Liver (tissue), 9 donors: Measurements from ENCODE around the gene NT5DC2. TPM values are rescaled to one million over a fixed set of nuclear protein-coding genes. Genes with fewer than 3 reads are reported as not detected.

ENCODE experiments used
- DNase-seq: peaks from one replicate; pipeline ENCODE4 v3.0.0-alpha.2; 2017; ENCODE audit warnings: low spot score
- H3K27ac ChIP-seq, 2 donors: one replicate each; pipeline ENCODE4 v1.7.0; 2013; ENCODE audit warnings: inconsistent platforms in 2 of 2, low read length in 2 of 2, control low read depth in 1 of 2, low read depth in 1 of 2, mild to moderate bottlenecking in 1 of 2
- H3K27me3 ChIP-seq, 4 donors: one replicate each; pipeline versions ENCODE4 v1.6.1 to v1.7.0; 2013; ENCODE audit warnings: low read length in 3 of 4, inconsistent platforms in 1 of 4, mild to moderate bottlenecking in 1 of 4, moderate library complexity in 1 of 4; ENCODE audit not compliant: control insufficient read depth in 4 of 4, insufficient read depth in 4 of 4
- H3K36me3 ChIP-seq, 4 donors: one replicate each; pipeline versions ENCODE4 v1.6.1 to v1.7.0; 2013; ENCODE audit warnings: low read length in 3 of 4, mild to moderate bottlenecking in 3 of 4, low read depth in 1 of 4, moderate library complexity in 1 of 4; ENCODE audit not compliant: control insufficient read depth in 4 of 4, insufficient read depth in 3 of 4
- H3K4me1 ChIP-seq, 4 donors: one replicate each; pipeline versions ENCODE4 v1.6.1 to v1.7.0; 2013; ENCODE audit warnings: low read length in 3 of 4, mild to moderate bottlenecking in 3 of 4, moderate library complexity in 1 of 4; ENCODE audit not compliant: control insufficient read depth in 4 of 4, insufficient read depth in 4 of 4
- H3K4me3 ChIP-seq, 3 donors: one replicate each; pipeline versions ENCODE4 v1.6.1 to v1.7.0; 2013; ENCODE audit warnings: low read length in 3 of 3, control low read depth in 1 of 3, low read depth in 1 of 3, mild to moderate bottlenecking in 1 of 3
- H3K9ac ChIP-seq, 2 donors: one replicate each; pipeline ENCODE4 v1.7.0; 2013; ENCODE audit warnings: low read length in 2 of 2, mild to moderate bottlenecking in 2 of 2, moderate library complexity in 2 of 2, control low read depth in 1 of 2, low read depth in 1 of 2
- H3K9me3 ChIP-seq, 4 donors: one replicate each; pipeline versions ENCODE4 v1.6.1 to v1.7.0; 2013; ENCODE audit warnings: low read length in 3 of 4; ENCODE audit not compliant: control insufficient read depth in 4 of 4
- ATF3 ChIP-seq: IDR thresholded peaks from 2 replicates; pipeline ENCODE4 v1.6.1; 2016; ENCODE audit warnings: antibody characterized with exemption
- EGR1 ChIP-seq, 2 donors: IDR thresholded peaks; 2 replicates each; pipeline ENCODE4 v1.6.1; 2016 to 2018; ENCODE audit warnings: antibody characterized with exemption in 2 of 2, low read depth in 2 of 2
- FOXA1 ChIP-seq: IDR thresholded peaks from 2 replicates; pipeline ENCODE4 v1.6.1; 2016; ENCODE audit warnings: antibody characterized with exemption
- NR2F2 ChIP-seq: IDR thresholded peaks from 2 replicates; pipeline ENCODE4 v1.6.1; 2016; ENCODE audit warnings: antibody characterized with exemption
- SP1 ChIP-seq: IDR thresholded peaks from 2 replicates; pipeline ENCODE4 v1.6.1; 2018; ENCODE audit warnings: antibody characterized with exemption, mild to moderate bottlenecking
- TAF1 ChIP-seq: conservative IDR thresholded peaks from 2 replicates; pipeline ENCODE4 v1.6.1; 2016; ENCODE audit warnings: antibody characterized with exemption, mild to moderate bottlenecking
- WGBS: extraction: QIAGEN DNeasy Blood & Tissue Kit; methylation state at CpG from one replicate; pipeline ENCODE4 v1.1.7; 2013; 5-methylcytosine and 5-hydroxymethylcytosine counted together
- polyA plus RNA-seq, 2 donors: library from polyadenylated mRNA; stranded (reverse) in 1 of 2; unstranded in 1 of 2; fragments of 200-250 nt in 1 of 2; fragments of >200 nt in 1 of 2; fragmentation: Nextera tagmentation in 1 of 2; extraction: Ambion mirVana in 1 of 2; gene quantifications; one replicate each; pipeline versions ENCODE4 v1.2.1 to v1.2.3, GENCODE V29; 2013 to 2015
- total RNA-seq, 2 donors: library from RNA; depleted of rRNA; stranded (reverse); fragments of >200 nt; gene quantifications; one replicate each; pipeline ENCODE4 v1.2.3, GENCODE V29; 2014
- TF ChIP-seq, protein P1 (sequence below): fragments of 150-350 bp; IDR thresholded peaks from 2 replicates; pipeline ENCODE4 v1.5.1; 2017; ENCODE audit warnings: improper control_type of control experiment, low read depth, low read length; ENCODE audit not compliant: missing input control
- TF ChIP-seq, protein P2 (sequence below): IDR thresholded peaks from 2 replicates; pipeline ENCODE4 v1.6.1; 2016; ENCODE audit warnings: antibody characterized with exemption
- donor health status: healthy.
- donor health status: healthy.
- donor health status: healthy.
- donor health status: healthy.
- donor health status: healthy.

NT5DC2 gene
- total and polyA plus RNA-seq, 4 donors: 2.8 to 20.9 (median 3.1) TPM

DNA sequence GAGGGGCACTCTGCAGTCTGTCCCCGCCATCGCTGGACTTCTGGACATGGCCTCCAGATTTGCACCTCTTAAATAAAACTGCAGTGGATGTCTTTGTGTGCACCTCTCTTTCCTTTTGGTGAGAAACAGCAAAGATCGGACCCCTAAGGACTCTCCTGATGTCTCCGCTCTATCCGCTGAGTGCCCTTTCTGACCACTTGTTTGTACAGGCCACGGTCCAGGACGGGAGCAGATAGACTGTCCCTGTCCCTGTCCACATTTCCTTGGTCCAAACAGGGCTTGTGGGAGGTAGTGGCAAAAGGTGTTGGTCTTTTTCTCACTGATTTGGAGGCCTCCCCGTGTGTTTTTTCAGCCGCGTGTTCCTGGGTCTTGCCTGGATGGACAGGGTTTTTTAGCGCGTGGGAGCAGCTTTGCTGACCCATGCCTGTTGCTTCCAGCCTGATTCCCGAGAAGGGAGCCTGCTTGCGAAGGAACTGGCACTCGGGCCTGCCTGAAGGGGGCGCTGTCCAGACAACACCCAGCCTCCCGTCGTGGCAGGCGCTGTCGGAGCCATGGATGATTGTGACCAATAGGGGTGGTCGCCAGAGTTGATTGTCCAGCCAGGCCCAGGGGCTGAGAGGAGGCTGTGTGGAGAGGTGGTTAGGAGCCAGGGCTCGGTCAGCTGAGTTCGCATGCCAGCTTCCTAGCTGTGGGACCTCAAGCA, 51.7 kb downstream of the NT5DC2 start:
- H3K36me3 ChIP-seq: peaks cover 22 to 62% (median 38%) of the 10 kb centered on the region in 4 donors
- no peak overlapping the region for H3K9ac ChIP-seq
- DNase-seq: no peak
- H3K27me3 ChIP-seq: no peaks in the 10 kb centered on the region
- peaks cover 0 to 10% (median 4%) of the 10 kb centered on the region in 4 donors for H3K4me1 ChIP-seq
- WGBS: 78% methylated on average over 23 of the region's 23 CpGs
- no peak for TF ChIP-seq ATF3
- TF ChIP-seq, protein P1, sequence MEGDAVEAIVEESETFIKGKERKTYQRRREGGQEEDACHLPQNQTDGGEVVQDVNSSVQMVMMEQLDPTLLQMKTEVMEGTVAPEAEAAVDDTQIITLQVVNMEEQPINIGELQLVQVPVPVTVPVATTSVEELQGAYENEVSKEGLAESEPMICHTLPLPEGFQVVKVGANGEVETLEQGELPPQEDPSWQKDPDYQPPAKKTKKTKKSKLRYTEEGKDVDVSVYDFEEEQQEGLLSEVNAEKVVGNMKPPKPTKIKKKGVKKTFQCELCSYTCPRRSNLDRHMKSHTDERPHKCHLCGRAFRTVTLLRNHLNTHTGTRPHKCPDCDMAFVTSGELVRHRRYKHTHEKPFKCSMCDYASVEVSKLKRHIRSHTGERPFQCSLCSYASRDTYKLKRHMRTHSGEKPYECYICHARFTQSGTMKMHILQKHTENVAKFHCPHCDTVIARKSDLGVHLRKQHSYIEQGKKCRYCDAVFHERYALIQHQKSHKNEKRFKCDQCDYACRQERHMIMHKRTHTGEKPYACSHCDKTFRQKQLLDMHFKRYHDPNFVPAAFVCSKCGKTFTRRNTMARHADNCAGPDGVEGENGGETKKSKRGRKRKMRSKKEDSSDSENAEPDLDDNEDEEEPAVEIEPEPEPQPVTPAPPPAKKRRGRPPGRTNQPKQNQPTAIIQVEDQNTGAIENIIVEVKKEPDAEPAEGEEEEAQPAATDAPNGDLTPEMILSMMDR: peak; percentile 7
- TF ChIP-seq, protein P2, sequence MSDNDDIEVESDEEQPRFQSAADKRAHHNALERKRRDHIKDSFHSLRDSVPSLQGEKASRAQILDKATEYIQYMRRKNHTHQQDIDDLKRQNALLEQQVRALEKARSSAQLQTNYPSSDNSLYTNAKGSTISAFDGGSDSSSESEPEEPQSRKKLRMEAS: no peak
- no peak for TF ChIP-seq FOXA1
- no peak overlapping the region for H3K27ac ChIP-seq
- no peaks in the 10 kb centered on the region for H3K9me3 ChIP-seq
- H3K4me3 ChIP-seq: no peak overlapping the region

GRCh38 chr3:52480768-52481715, 52.6 kb downstream of the NT5DC2 start:
- DNase-seq: no peak
- peaks cover 22 to 62% (median 38%) of the 10 kb centered on the region in 4 donors for H3K36me3 ChIP-seq
- H3K9ac ChIP-seq: no peak overlapping the region
- peaks cover 0 to 10% (median 4%) of the 10 kb centered on the region in 4 donors for H3K4me1 ChIP-seq
- no peak for TF ChIP-seq TAF1
- peak; percentile 74 for TF ChIP-seq NR2F2
- WGBS: 85% methylated on average over 27 of the region's 27 CpGs
- H3K9me3 ChIP-seq: no peaks in the 10 kb centered on the region
- no peaks in the 10 kb centered on the region for H3K27me3 ChIP-seq
- H3K4me3 ChIP-seq: no peak overlapping the region
- no peak overlapping the region for H3K27ac ChIP-seq

- TF ChIP-seq SP1: no peak
- TF ChIP-seq EGR1 (IDR thresholded peaks at IDR 0.05; ENCODE audit: low read depth in 2 of 2): no peak
Observed at GRCh38 chr3:52479877-52480575, 53.6 kb downstream of the NT5DC2 start.

More at GRCh38 chr3:52479877-52480575, 53.6 kb downstream of the NT5DC2 start:
- DNase-seq: no peak
- peaks cover 19 to 68% (median 37%) of the 10 kb centered on the region in 4 donors for H3K36me3 ChIP-seq
- H3K4me1 ChIP-seq: peaks cover 0 to 10% (median 4%) of the 10 kb centered on the region in 4 donors
- WGBS: 94% methylated on average over 16 of the region's 16 CpGs
- no peak overlapping the region for H3K9ac ChIP-seq
- no peak overlapping the region for H3K4me3 ChIP-seq
- H3K9me3 ChIP-seq: no peaks in the 10 kb centered on the region
- no peaks in the 10 kb centered on the region for H3K27me3 ChIP-seq
- H3K27ac ChIP-seq: no peak overlapping the region
